Upper lobe of left lung (tissue), 6 donors: Measurements from ENCODE around the gene NUP153. TPM values are rescaled to one million over a fixed set of nuclear protein-coding genes. Genes with fewer than 3 reads are reported as not detected.
"Not testable (repeated sequence)": the region's sequence is repeated elsewhere in the genome, so short reads cannot be mapped to it uniquely, and the experiment has no call there.

Source experiments
- ATAC-seq, 2 donors: fragments of 200-7000 bp; cut with Tn5 transposase; one replicate each; pipeline ENCODE4 v1.9.1; 2022; ENCODE audit warnings: mild to moderate bottlenecking in 2 of 2, moderate library complexity in 2 of 2; ENCODE audit not compliant: low FRiP score in 2 of 2
- DNase-seq, 2 donors: peaks; one replicate each; pipeline ENCODE4 v3.0.0-alpha.2; 2019 to 2020
- H3K27ac ChIP-seq, 4 donors: fragments of 200-600 bp; sonication (generic); one replicate each; pipeline ENCODE4 v1.5.1; 2016 to 2019
- H3K27me3 ChIP-seq, 4 donors: fragments of 200-600 bp; sonication (generic); one replicate each; pipeline ENCODE4 v1.5.1; 2017 to 2019
- H3K36me3 ChIP-seq, 4 donors: fragments of 200-600 bp; sonication (generic); one replicate each; pipeline ENCODE4 v1.5.1; 2016 to 2019
- H3K4me1 ChIP-seq, 4 donors: fragments of 200-600 bp; sonication (generic); one replicate each; pipeline ENCODE4 v1.5.1; 2018 to 2019
- H3K4me3 ChIP-seq, 4 donors: fragments of 200-600 bp; sonication (generic); one replicate each; pipeline ENCODE4 v1.5.1; 2017 to 2019; ENCODE audit warnings: mild to moderate bottlenecking in 2 of 4, moderate library complexity in 1 of 4
- H3K9me3 ChIP-seq, 4 donors: fragments of 200-600 bp; sonication (generic); one replicate each; pipeline ENCODE4 v1.5.1; 2018 to 2019
- CTCF ChIP-seq, 6 experiments: fragments of 450-650 bp in 4 of 6; fragments of 200-600 bp in 2 of 6; sonication (generic) in 2 of 6; IDR thresholded peaks; one replicate each; pipeline ENCODE4 v1.5.1; 2016 to 2019; ENCODE audit warnings: antibody characterized with exemption in 6 of 6
- EP300 ChIP-seq, 4 donors: sonication (generic); formaldehyde crosslinking; IDR thresholded peaks; one replicate each; pipeline ENCODE4 v1.5.1; 2017; ENCODE audit warnings: antibody characterized with exemption in 4 of 4, control low read depth in 2 of 4
- POLR2A ChIP-seq, 4 donors: fragments of 450-650 bp; IDR thresholded peaks; one replicate each; pipeline ENCODE4 v1.5.1; 2016 to 2017; ENCODE audit warnings: antibody characterized with exemption in 4 of 4, mild to moderate bottlenecking in 2 of 4
- POLR2AphosphoS5 ChIP-seq, 2 donors: sonication (generic); formaldehyde crosslinking; IDR thresholded peaks; one replicate each; pipeline ENCODE4 v1.5.1; 2017; ENCODE audit warnings: antibody characterized with exemption in 2 of 2
- WGBS, 2 donors: methylation state at CpG; one replicate each; pipeline ENCODE4 v1.1.5; 2017 to 2018; 5-methylcytosine and 5-hydroxymethylcytosine counted together
- total RNA-seq, 6 donors: library from RNA; depleted of rRNA in 4 of 6; stranded (reverse); fragments of >200 nt in 4 of 6; gene quantifications; one replicate each; pipeline versions ENCODE4 v1.1.0 to v1.2.1, GENCODE V29; 2016 to 2021
- donor health status: DM: no; HTN: no; CAD: no; lungs with moderate emphysema.
- donor health status: DM: no; HTN: yes; CAD: no; lungs with severe emphysema.

The NUP153 gene
- total RNA-seq, 6 donors from 2014 or later: 16.9 to 43.8 (median 29.0) TPM

- Histone ChIP-seq H3K36me3 (no peaks in the 10 kb centered on the region), H3K4me3 (no peak overlapping the region), H3K27me3 (no peaks in the 10 kb centered on the region), H3K27ac (no peak overlapping the region), H3K4me1 (no peaks in the 10 kb centered on the region), H3K9me3 (peaks cover 6 to 15% (median 10%) of the 10 kb centered on the region in 4 donors)
- no peak for DNase-seq
- peak; percentile 43 to 44 for ATAC-seq
- WGBS, 2 donors: 47 to 54% methylated on average over 5 to 8 of the region's 8 CpGs
- TF ChIP-seq POLR2AphosphoS5 (IDR thresholded peaks at IDR 0.05): no peak
- no peak for TF ChIP-seq EP300 (IDR thresholded peaks at IDR 0.05)
- no peak for TF ChIP-seq POLR2A (IDR thresholded peaks at IDR 0.05)
- no peak for TF ChIP-seq CTCF (IDR thresholded peaks at IDR 0.05)
Measured at GRCh38 chr6:17741507-17741906, 34.8 kb upstream of the NUP153 start.

- Histone ChIP-seq H3K9me3 (peaks cover 6 to 15% (median 10%) of the 10 kb centered on the region in 4 donors), H3K4me1 (no peaks in the 10 kb centered on the region), H3K36me3 (no peaks in the 10 kb centered on the region), H3K27me3 (no peaks in the 10 kb centered on the region), H3K27ac (no peak overlapping the region), H3K4me3 (no peak overlapping the region)
- TF ChIP-seq POLR2AphosphoS5 (IDR thresholded peaks at IDR 0.05) (no peak), CTCF (IDR thresholded peaks at IDR 0.05) (no peak), POLR2A (IDR thresholded peaks at IDR 0.05) (no peak), EP300 (IDR thresholded peaks at IDR 0.05) (no peak)
- ATAC-seq (no peak), DNase-seq (no peak)
- WGBS, 2 donors: 67 to 69% methylated on average over 5 of the region's 5 CpGs
Measured at GRCh38 chr6:17740559-17741220, 34.0 kb upstream of the NUP153 start.

GRCh38 chr6:17737704-17738252, 31.1 kb upstream of the NUP153 start:
- Histone ChIP-seq H3K4me1 (no peaks in the 10 kb centered on the region), H3K36me3 (no peaks in the 10 kb centered on the region), H3K9me3 (peaks cover 6 to 15% (median 10%) of the 10 kb centered on the region in 4 donors), H3K27ac (no peak overlapping the region), H3K27me3 (no peaks in the 10 kb centered on the region), H3K4me3 (no peak overlapping the region)
- no peak for ATAC-seq
- DNase-seq: no peak
- 92 to 95% methylated on average over 1 of the region's 1 CpG for WGBS, 2 donors
- no peak for TF ChIP-seq POLR2A (IDR thresholded peaks at IDR 0.05)
- no peak for TF ChIP-seq CTCF (IDR thresholded peaks at IDR 0.05)
- no peak for TF ChIP-seq EP300 (IDR thresholded peaks at IDR 0.05)
- no peak for TF ChIP-seq POLR2AphosphoS5 (IDR thresholded peaks at IDR 0.05)

GRCh38 chr6:17735311-17735710, 28.6 kb upstream of the NUP153 start:
- H3K36me3 ChIP-seq, ATAC-seq, H3K4me1 ChIP-seq, H3K27me3 ChIP-seq, H3K27ac ChIP-seq, DNase-seq, H3K4me3 ChIP-seq: not testable (repeated sequence)
- H3K9me3 ChIP-seq: peaks cover 6 to 15% (median 10%) of the 10 kb centered on the region in 4 donors
- no CpG with 5 or more reads among the region's 27 CpGs for WGBS, 2 donors

GRCh38 chr6:17730078-17730704, 23.5 kb upstream of the NUP153 start:
- no peak for DNase-seq
- Histone ChIP-seq H3K4me3 (no peak overlapping the region), H3K36me3 (no peaks in the 10 kb centered on the region), H3K27me3 (no peaks in the 10 kb centered on the region), H3K27ac (no peak overlapping the region), H3K4me1 (no peaks in the 10 kb centered on the region), H3K9me3 (no peaks in the 10 kb centered on the region)
- 80 to 83% methylated on average over 6 of the region's 6 CpGs for WGBS, 2 donors
- TF ChIP-seq CTCF (IDR thresholded peaks at IDR 0.05): no peak
- ATAC-seq: no peak
